ENCODE measurements around the gene SLIT3.

DNA sequence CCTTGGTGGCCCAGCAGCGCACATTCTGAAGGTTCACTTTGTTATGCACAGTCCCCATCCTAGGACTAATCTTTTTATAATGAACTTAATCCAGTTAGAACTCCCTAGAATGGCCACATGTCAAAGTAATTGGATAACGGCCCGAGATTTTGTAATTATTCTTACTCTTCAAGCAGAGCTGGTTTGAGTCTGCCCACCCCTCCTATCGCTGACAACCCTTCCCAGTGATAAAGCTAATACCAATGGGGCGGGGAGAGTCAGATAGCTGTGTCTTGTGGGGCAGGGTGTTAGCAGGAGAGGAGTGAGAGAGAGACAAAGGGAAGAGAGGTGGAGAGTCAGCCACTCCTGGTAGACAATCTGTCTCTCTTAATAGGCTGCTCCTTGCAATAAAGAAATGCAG lies 356.9 kb downstream of the SLIT3 start:
- TF ChIP-seq BHLHE40 (IDR thresholded peaks at IDR 0.05; ENCODE audit: borderline replicate concordance) (no peak), SUZ12 (IDR thresholded peaks at IDR 0.05) (no peak), FOXA1 (IDR thresholded peaks at IDR 0.05) (no peak), HDGF (IDR thresholded peaks at IDR 0.05; ENCODE audit: borderline replicate concordance) (no peak), TARDBP (IDR thresholded peaks at IDR 0.05) (no peak), FOXK2 (IDR thresholded peaks at IDR 0.05) (no peak), FOXM1 (IDR thresholded peaks at IDR 0.05; ENCODE audit: borderline replicate concordance) (no peak), NFRKB (IDR thresholded peaks at IDR 0.05) (no peak), SP1 (IDR thresholded peaks at IDR 0.05) (no peak), ARNT (IDR thresholded peaks at IDR 0.05) (no peak), LEF1 (IDR thresholded peaks at IDR 0.05; ENCODE audit: borderline replicate concordance) (no peak), ELF4 (IDR thresholded peaks at IDR 0.05) (no peak)
